SH-SY5Y (cell line): ENCODE data around the gene ANKRD29.

Experiments used
- GATA2 ChIP-seq: IDR thresholded peaks from 2 replicates; pipeline ENCODE4 v1.6.1; 2011; ENCODE audit warnings: mild to moderate bottlenecking, low read depth, low read length
- GATA3 ChIP-seq: IDR thresholded peaks from 2 replicates; pipeline ENCODE4 v1.6.1; 2011; ENCODE audit warnings: low read depth, mild to moderate bottlenecking, low read length, moderate library complexity

The ANKRD29 gene

DNA sequence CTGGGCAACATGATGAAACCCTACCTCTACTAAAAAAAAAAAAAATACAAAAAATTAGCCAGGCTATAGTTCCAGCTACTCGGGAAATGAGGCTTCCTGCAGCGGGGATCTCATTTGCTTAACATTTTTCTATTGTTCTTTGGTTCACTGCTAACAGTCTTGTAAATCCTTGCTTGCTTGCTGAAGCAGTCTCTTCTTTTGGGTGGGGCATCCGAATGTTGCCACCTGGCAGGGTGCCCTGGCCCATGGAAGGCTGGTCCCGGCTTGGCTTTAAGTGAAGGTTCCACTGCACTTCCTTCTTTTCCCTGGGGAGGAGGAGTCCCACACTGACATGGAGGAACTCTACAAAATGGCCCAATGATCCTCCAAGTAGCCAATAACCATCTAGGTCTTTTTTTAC is 6.0 kb upstream of the ANKRD29 start:
- TF ChIP-seq GATA2 (no peak), GATA3 (no peak)

DNA sequence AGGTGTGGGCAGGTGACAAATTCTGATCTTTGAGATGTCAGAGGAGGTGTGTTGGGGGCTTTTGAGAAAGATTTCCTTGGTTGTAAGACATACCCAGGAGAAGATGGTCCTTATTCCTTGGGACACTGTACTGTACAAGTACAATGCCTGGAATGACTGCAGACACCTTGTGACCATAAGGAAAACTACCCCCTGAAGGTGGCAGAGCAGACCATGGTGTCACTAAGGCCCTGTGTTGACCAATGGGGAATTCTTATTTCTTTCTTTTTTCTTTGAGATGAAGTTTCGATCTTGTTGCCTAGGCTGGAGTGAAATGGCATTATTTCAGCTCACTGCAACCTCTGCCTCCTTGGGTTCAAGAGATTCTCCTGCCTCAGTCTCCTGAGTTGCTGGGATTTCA is 4.4 kb upstream of the ANKRD29 start:
- TF ChIP-seq GATA3 = no peak
- TF ChIP-seq GATA2 = no peak

DNA sequence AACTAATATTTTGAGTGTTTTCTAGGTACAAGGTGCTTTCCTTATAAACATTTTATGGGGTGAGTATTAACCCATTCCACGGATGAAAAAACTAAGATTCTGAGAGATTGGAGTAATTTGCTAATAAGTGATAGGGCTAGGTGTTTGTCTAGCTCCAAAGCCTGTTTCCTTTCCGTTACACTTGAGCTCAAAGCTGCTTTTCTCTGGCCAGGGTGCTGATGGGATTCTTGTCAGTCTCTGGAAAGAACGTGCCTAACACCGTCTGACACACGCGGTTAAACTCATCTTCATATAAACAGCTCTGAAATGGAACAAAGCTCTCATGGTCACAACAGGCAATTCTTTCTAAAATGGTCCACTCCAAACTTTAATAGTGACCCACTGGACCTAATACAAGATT is 2.0 kb upstream of the ANKRD29 start:
- TF ChIP-seq GATA2 = no peak
- TF ChIP-seq GATA3 = no peak

DNA sequence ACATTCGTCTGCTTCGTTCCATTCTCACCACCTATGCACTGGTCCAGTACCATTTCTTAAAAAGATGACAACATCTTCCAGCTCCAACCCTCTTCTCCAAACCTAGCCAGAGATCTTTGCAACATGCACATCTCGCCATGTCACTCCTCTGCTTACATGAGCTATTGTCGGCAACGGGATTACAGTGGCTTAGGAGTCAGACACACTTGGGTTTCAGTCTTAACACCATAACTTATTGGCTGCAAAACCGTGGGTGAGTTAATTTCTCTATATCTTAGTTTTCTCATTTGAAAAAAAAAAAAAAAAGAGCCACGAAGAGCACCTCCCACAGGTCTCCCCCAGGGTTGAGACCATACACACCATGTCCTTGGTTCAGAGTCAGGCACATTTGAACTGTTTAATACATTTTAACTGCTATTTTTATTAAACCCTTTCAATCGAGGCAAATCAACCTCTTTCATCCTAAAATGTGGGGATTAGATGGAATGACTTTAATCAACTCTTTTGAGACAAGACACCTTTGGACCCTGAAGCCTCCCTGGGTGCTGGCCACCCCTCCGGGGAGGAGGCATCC is 889 bp downstream of the ANKRD29 start:
- TF ChIP-seq GATA3 (no peak), GATA2 (no peak)

DNA sequence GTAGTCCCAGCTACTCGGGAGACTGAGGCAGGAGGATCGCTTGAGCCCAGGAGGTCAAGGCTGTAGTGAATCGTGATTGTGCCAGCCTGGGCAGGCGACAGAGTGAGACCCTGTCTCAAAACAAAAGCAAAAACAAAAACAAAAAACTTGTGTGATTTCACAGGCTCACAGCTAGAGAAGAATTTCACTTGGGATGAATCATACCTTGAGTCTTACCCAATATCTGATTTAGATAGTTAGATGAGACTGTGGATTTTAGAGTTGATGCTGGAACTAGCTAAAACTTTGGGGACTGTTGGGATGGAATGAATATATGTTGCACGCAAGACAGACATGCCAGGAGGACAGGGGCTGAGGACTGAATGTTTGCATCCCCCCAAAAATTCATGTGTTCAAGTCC is 4.4 kb downstream of the ANKRD29 start:
- no peak for TF ChIP-seq GATA2
- TF ChIP-seq GATA3 = no peak

DNA sequence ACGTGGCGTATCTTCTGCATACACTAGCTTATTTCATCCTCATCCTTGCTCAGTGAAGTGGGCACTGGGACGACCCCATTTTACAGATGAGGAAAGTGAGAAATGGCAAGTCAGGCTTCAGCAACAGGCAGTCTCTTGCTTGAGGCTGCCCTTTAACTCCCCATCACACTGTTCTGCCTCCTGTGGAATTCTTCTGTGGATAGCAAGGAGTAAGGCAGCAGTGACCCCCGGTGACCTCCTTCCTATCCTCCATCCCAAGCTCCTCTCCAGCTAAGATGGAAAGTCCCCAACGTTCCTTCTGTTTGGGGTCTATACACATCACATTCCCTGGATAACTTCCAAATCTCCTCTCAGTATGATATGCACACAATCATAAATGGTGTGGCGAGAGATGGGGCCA is 10.5 kb downstream of the ANKRD29 start:
- TF ChIP-seq GATA2 = no peak
- no peak for TF ChIP-seq GATA3

DNA sequence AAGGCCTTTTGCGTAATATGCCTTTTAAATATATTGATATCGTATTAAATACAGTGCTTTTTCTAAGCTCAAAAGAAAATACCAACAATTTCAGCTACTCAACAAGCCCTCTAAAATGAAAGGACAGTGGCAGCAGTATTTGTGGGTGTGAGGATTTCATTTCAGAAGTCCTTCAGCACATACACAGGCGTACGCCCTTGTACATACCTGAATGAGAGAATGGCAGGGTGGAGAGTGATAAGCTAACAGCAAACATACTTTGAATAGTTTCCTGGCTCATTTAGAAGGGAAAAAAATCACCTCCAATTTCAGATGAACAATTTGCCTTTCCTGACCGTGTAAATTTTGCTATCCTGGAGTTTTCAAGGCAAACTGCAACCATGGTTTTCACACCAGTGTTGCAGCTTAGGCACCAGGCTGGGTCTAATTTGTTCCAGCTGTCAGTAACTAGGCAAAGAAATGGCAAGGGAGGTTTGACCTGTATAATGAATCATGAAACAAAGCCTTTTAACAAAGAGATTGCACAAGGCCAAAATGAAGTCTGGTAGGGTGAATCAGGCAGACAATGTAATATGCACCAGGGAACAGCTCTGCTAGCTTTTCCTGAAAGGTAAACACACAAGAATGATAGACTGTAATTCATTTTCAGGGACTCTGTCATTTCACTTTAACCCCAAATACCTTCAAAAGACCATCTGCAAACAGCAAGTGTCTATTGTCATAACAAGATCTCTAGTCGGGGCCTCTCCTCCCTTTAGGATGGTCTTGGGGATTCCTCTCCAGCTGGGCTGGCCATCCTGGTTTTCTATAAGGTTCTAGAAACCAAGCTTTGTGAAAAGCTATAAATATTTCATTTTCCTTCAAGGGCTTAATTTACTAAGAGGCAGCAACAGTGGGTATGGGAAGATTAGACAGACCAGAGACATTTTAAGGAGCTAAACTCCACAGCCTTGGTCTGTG is 11.5 kb downstream of the ANKRD29 start:
- TF ChIP-seq GATA2 (no peak), GATA3 (no peak)

DNA sequence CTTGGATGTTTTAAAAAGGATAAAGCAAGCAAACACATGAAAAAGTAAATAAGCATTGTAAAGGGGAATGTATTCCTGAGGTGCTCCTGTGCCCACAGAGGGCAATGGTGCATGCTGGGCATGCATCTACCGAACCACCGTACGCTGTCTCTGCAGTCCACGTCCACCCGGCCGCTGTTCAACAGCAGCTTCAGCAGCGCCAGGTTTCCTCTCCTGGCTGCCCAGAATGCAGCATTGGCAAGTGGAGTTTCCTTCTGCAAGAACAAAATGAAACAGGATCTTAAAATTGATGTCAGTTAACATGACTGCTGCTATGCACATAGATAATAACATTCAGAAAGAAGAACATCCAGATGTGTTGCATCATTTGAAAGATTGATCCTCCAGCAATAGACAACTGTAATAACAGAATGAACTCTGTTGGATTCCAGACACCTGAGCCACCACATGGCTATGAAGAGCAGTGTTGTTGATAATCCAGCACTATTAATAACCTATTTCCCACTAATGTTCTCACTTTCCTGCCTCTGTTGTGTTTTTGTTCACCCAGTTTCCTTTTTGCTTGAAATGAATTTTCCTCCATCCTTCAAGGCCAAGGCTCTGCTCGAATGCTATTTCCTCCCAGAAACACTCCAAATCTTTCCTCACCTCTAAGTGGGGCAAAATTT is 13.6 kb downstream of the ANKRD29 start:
- no peak for TF ChIP-seq GATA3
- no peak for TF ChIP-seq GATA2

DNA sequence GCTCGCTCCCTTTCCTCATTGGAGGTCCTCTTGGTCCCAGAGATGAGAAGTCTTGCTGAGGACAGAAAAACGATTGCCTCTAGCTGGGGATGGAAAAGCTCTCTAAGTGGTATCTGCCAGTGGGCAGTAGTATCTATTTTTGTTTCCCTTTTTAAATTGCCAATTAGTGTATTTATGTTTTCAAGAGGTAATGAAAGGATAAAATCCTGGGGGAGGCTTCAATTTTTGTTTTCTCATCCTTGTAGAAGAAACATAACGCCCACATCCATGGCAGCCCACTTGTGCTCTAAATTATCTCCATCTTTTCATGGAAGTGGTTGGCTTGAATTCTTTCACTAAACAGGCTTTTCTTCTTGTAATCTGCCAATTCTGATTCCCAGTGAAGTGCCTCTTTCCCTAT is 14.3 kb downstream of the ANKRD29 start:
- no peak for TF ChIP-seq GATA2
- TF ChIP-seq GATA3 = no peak

DNA sequence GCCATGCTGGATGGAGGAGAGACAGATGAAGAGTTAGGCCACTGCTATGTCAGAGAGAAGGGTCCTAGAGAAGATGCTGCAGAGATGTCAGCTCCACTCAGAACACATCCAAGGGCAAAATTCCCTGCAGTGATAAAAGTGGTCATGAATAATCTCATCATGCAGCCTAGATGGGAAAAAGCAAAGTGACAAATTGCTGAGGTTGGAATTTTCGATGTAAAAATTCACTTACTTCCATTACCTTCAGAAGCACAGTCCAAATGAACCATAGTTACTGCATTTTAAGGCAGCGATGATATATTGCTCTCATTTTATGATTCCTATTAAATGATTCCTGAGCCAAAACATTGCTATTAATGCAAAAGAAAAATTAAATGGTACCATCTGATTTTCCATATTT is 16.4 kb downstream of the ANKRD29 start:
- TF ChIP-seq GATA3 (no peak), GATA2 (no peak)

DNA sequence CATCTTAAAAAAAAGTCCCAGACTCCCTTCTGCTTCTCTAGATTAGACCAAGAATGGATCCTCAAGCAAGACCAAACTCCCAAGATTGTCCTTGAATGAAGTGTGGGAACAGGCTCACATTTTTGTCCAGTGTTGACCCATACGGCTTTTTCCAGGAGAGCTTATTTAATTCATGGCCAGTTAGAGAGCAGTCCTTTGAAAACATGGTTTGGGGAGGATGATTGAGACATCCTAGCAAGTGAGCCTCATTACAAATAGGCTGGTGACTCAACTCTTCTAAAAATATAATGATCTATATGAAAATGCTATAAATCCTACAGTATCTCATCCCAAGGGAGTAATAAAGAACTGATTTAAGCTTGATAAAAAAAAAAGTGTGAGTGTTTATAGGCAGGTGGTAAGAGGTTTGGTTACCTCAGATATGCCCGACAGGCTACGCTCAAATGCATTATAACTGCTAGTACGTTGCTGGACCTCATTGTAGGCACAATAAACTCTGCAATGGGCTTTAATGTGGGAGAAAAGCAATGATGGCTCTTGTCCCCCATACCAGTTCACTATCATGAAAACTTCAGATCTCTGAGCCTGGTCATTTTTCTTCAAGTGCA is 17.0 kb downstream of the ANKRD29 start:
- TF ChIP-seq GATA2 (no peak), GATA3 (no peak)

DNA sequence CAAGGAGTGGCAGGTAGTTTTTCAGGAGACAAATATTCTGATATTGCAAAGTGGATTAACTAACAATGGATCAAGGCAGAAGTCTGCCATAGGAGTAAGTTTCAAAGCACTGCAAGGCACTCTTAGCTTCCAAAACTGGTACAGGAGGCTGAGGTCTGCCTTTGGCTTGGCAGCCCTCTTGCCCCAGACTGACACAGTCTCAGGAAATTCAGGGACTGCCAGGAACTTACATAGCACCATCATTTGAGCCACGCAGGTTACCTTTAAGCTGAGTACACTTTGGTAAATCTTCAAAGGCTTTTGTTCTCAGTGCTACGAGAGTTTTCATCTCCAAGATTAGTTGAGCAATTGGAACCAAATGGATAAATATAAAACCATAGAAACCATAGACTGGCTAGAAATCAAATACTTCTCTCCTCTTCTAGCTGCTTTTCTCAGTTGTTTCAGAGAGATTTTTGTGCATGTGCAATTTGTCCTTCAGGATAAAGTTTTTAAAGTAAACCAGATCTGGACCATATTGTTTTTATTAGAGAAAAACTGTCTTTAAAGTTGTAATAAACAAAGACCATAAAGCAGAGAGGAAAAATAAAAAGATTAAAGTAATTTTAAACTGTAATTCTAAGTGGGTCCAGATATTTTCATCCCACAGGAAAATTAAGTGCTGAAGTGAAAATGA is 18.8 kb downstream of the ANKRD29 start:
- no peak for TF ChIP-seq GATA3

DNA sequence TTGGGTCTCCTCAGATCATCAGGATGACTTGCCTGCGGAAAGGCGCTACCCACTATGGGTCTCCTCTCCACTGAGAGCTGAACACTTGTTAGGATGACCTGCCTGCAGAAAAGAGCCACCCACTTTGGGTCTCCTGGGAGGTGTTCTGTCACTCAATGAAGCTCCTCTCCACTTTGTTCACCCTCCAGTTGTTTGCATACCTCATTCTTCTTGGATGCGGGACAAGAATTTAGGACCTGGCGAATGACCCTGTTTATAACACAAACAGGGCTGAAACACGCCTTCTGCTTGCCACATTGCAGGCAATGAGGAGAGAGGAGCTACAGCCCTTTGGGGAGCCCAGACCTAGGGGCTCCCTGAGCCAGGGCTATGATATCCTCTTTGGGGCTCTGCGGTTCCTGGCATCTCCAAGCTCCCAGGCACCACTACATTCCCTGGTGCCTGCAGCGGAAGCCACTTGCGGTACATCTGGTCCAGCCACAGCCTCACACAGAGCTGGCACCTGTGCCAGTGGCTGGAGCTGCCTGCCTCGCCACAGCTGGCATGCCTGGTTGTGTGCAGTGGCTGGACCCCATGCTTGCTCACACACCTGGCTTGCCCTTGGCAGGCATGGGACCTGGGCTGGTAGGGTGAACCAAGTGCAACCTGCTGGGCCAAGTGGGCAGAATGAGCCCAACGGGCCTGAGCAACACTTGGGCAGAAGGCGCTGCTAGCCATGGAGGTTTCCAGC is 20.6 kb downstream of the ANKRD29 start:
- TF ChIP-seq GATA2 (no peak), GATA3 (no peak)

DNA sequence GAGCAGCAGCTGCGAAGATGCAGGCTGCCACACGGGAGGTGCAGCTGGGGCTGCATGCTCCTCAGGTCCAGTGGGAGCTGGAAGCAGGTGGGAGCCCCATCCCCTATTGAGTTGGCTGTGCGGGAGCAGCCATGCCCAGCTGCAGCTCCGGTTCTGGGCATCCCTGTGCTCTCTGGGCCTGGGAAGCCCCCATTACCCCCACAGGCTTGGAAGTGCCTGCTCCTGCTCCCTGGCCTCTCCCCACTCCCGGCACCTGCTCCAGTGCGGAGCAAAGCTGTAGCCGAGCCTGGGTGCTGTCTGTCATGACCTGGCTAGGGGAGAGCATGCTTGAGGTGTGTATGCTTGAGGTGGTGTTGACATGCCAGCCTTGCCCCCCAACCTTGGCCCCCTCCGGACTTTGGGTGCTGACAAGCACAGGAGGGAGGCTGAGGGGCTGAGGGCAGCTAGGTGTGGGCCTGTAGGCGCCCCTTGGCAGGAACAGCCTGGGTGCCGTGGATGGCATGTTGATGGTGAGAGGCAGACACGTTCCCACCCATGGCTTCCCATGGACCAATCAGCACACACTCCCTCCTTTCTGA is 21.5 kb downstream of the ANKRD29 start:
- no peak for TF ChIP-seq GATA3
- no peak for TF ChIP-seq GATA2
